HCT116 (cell line): ENCODE data around the gene IRS1. TPM values are rescaled to one million over a fixed set of nuclear protein-coding genes. Genes with fewer than 3 reads are reported as not detected.

ENCODE experiments used
- ATAC-seq: fragments of 200-7000 bp; cut with Tn5 transposase; 2 replicates; pipeline ENCODE4 v1.9.1; 2020; ENCODE audit warnings: mild to moderate bottlenecking, moderate library complexity
- Bru-seq: library from RNA; stranded (reverse); fragments of 400-500 nt; gene quantifications from one replicate; lab custom pipeline; 2021; lab: Mats Ljungman, UMichigan
- BruChase-seq, 2 experiments: library from RNA; stranded (reverse); fragments of 400-500 nt; gene quantifications; one replicate each; lab custom pipeline; 2021; lab: Mats Ljungman, UMichigan
- BruUV-seq: library from RNA; stranded (reverse); fragments of 400-500 nt; replicated peaks from 2 replicates; lab custom pipeline; 2021; lab: Mats Ljungman, UMichigan
- CTCF ChIA-PET: fragments of 300-600 bp; sonication (Branson Sonifier 250); formaldehyde crosslinking; loops from one replicate; lab custom pipeline; 2021; ENCODE audit warnings: antibody characterized with exemption; lab: Charles Lee
- POLR2A ChIA-PET: fragments of 300-600, 350-600 bp; sonication (Branson Sonifier 250); formaldehyde crosslinking; loops from one replicate; lab custom pipeline; 2021; ENCODE audit warnings: antibody characterized with exemption; lab: Charles Lee
- RAD21 ChIA-PET, 2 experiments: fragments of 300-600 bp; sonication (Branson Sonifier 250); formaldehyde crosslinking; loops; one replicate each; lab custom pipeline; 2023; ENCODE audit warnings: low total read pairs in 2 of 2; ENCODE audit not compliant: uncharacterized antibody in 2 of 2, unreplicated experiment in 2 of 2, low non-redundant PET in 1 of 2; lab: Charles Lee
- DNase-seq: peaks from one replicate; pipeline ENCODE4 v3.0.0-alpha.2; 2010; ENCODE audit warnings: low read depth, low spot score
- H2AFZ ChIP-seq: fragments of 200-600 bp; shearing (Covaris generic), sonication (generic); 2 replicates; pipeline ENCODE4 v1.6.1; 2017; ENCODE audit warnings: low read depth, mixed run types, mixed read lengths, antibody characterized with exemption, low read length; ENCODE audit not compliant: poor library complexity, severe bottlenecking
- H3K27ac ChIP-seq: 2 replicates; pipeline ENCODE4 v1.5.1; 2012; ENCODE audit warnings: low read depth, low read length
- H3K27me3 ChIP-seq: fragments of 200-600 bp; sonication (generic); 2 replicates; pipeline ENCODE4 v1.6.1; 2016; ENCODE audit warnings: mixed run types, low read length, mixed read lengths; ENCODE audit not compliant: insufficient read depth
- H3K36me3 ChIP-seq, 2 experiments: fragments of 200-500 bp in 1 of 2; fragments of 200-600 bp in 1 of 2; sonication (Bioruptor generic) in 1 of 2; sonication (generic) in 1 of 2; 2 replicates each; pipeline versions ENCODE4 v1.5.1 to v1.6.1; 2014 to 2016; ENCODE audit warnings: low read length in 2 of 2, inconsistent platforms in 1 of 2, mixed read lengths in 1 of 2, mixed run types in 1 of 2; ENCODE audit not compliant: insufficient read depth in 2 of 2, control insufficient read depth in 1 of 2
- H3K4me1 ChIP-seq, 2 experiments: fragments of 200-600 bp in 1 of 2; sonication (generic) in 1 of 2; 2 replicates each; pipeline versions ENCODE4 v1.5.1 to v1.6.1; 2012 to 2017; ENCODE audit warnings: low read length in 2 of 2, inconsistent platforms in 1 of 2, mild to moderate bottlenecking in 1 of 2, mixed read lengths in 1 of 2, mixed run types in 1 of 2, moderate library complexity in 1 of 2; ENCODE audit not compliant: insufficient read depth in 2 of 2, control insufficient read depth in 1 of 2
- H3K4me2 ChIP-seq: fragments of 200-600 bp; sonication (generic); 2 replicates; pipeline ENCODE4 v1.6.1; 2017; ENCODE audit warnings: mixed run types, low read length, mixed read lengths
- H3K4me3 ChIP-seq, 2 experiments: fragments of 200-600 bp in 1 of 2; sonication (generic) in 1 of 2; replicated peaks in 1 of 2; 2 replicates each; pipeline ENCODE4 v1.5.1; 2011 to 2016; ENCODE audit warnings: low read length in 2 of 2, control low read depth in 1 of 2, low read depth in 1 of 2, mild to moderate bottlenecking in 1 of 2, mixed read lengths in 1 of 2, mixed run types in 1 of 2
- H3K79me2 ChIP-seq: fragments of 200-600 bp; sonication (generic); 2 replicates; pipeline ENCODE4 v1.6.1; 2017; ENCODE audit warnings: mild to moderate bottlenecking, mixed run types, low read length, moderate library complexity, mixed read lengths; ENCODE audit not compliant: insufficient read depth
- H3K9ac ChIP-seq: fragments of 200-600 bp; sonication (generic); 2 replicates; pipeline ENCODE4 v1.6.1; 2016; ENCODE audit warnings: low read length, mixed read lengths
- H3K9me2 ChIP-seq: fragments of 200-600 bp; sonication (generic), shearing (Covaris generic); 2 replicates; pipeline ENCODE4 v1.6.1; 2017; ENCODE audit warnings: mixed run types, mild to moderate bottlenecking, moderate library complexity; ENCODE audit not compliant: insufficient read depth
- H3K9me3 ChIP-seq, 2 experiments: fragments of 200-500 bp in 1 of 2; fragments of 200-600 bp in 1 of 2; sonication (Bioruptor generic) in 1 of 2; sonication (generic) in 1 of 2; 2 replicates each; pipeline ENCODE4 v1.6.1; 2014 to 2017; ENCODE audit warnings: low read length in 2 of 2, mixed read lengths in 2 of 2, inconsistent platforms in 1 of 2, low read depth in 1 of 2, mild to moderate bottlenecking in 1 of 2, mixed run types in 1 of 2, moderate library complexity in 1 of 2; ENCODE audit not compliant: control insufficient read depth in 1 of 2, insufficient read depth in 1 of 2
- H4K20me1 ChIP-seq: fragments of 200-600 bp; sonication (generic), shearing (Covaris generic); 2 replicates; pipeline ENCODE4 v1.6.1; 2017; ENCODE audit warnings: mixed run types, mild to moderate bottlenecking, moderate library complexity; ENCODE audit not compliant: insufficient read depth
- ELF1 ChIP-seq: IDR thresholded peaks from 2 replicates; pipeline ENCODE4 v1.6.1; 2012; ENCODE audit warnings: low read depth, borderline replicate concordance
- EZH2phosphoT487 ChIP-seq: fragments of 200-600 bp; IDR thresholded peaks from 2 replicates; pipeline ENCODE4 v1.6.1; 2018; ENCODE audit warnings: antibody characterized with exemption, borderline replicate concordance
- POLR2AphosphoS5 ChIP-seq: IDR thresholded peaks from 2 replicates; pipeline ENCODE4 v1.6.1; 2011; ENCODE audit warnings: mild to moderate bottlenecking, low read depth, low read length, moderate library complexity
- RAD21 ChIP-seq: IDR thresholded peaks from 2 replicates; pipeline ENCODE4 v1.6.1; 2012; ENCODE audit warnings: low read depth, mild to moderate bottlenecking
- intact Hi-C: fragments of 100-400 bp; cut with micrococcal nuclease; formaldehyde crosslinking; loops from 2 replicates; pipeline ENCODE4 v1.10.0; 2022
- long read RNA-seq: library from polyadenylated mRNA; unstranded; transcript quantifications from one replicate; pipeline ENCODE4 v2.0.0, GENCODE V29; 2021; ENCODE audit not compliant: unreplicated experiment
- polyA plus RNA-seq: library from polyadenylated mRNA; unstranded; fragments of >200 nt; gene quantifications from 2 replicates; pipeline ENCODE4 v1.2.1, GENCODE V29; 2012; ENCODE audit warnings: missing spikeins
- total RNA-seq: library from RNA; stranded (reverse); gene quantifications from one replicate; pipeline ENCODE4 v1.2.1, GENCODE V29; 2021; ENCODE audit not compliant: unreplicated experiment
- TF ChIP-seq, protein P1 (sequence below): IDR thresholded peaks from 2 replicates; pipeline ENCODE4 v1.6.1; 2012
- TF ChIP-seq, protein P2 (sequence below), 3 experiments: fragments of 200-600 bp in 1 of 3; sonication (generic) in 1 of 3; IDR thresholded peaks in 2 of 3; conservative IDR thresholded peaks in 1 of 3; 2 replicates each; pipeline ENCODE4 v1.5.1; 2012 to 2017; ENCODE audit warnings: low read depth in 2 of 3, low read length in 2 of 3, antibody characterized with exemption in 1 of 3, borderline replicate concordance in 1 of 3, control low read depth in 1 of 3, mild to moderate bottlenecking in 1 of 3, mixed read lengths in 1 of 3, mixed run types in 1 of 3, moderate library complexity in 1 of 3; ENCODE audit not compliant: insufficient read depth in 1 of 3

IRS1 gene, protein sequence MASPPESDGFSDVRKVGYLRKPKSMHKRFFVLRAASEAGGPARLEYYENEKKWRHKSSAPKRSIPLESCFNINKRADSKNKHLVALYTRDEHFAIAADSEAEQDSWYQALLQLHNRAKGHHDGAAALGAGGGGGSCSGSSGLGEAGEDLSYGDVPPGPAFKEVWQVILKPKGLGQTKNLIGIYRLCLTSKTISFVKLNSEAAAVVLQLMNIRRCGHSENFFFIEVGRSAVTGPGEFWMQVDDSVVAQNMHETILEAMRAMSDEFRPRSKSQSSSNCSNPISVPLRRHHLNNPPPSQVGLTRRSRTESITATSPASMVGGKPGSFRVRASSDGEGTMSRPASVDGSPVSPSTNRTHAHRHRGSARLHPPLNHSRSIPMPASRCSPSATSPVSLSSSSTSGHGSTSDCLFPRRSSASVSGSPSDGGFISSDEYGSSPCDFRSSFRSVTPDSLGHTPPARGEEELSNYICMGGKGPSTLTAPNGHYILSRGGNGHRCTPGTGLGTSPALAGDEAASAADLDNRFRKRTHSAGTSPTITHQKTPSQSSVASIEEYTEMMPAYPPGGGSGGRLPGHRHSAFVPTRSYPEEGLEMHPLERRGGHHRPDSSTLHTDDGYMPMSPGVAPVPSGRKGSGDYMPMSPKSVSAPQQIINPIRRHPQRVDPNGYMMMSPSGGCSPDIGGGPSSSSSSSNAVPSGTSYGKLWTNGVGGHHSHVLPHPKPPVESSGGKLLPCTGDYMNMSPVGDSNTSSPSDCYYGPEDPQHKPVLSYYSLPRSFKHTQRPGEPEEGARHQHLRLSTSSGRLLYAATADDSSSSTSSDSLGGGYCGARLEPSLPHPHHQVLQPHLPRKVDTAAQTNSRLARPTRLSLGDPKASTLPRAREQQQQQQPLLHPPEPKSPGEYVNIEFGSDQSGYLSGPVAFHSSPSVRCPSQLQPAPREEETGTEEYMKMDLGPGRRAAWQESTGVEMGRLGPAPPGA (N-terminal part only)
- 88.8 TPM for total RNA-seq
- polyA plus RNA-seq = 39.4 and 44.1 TPM in 2 replicates
- Bru-seq, nascent RNA = percentile 95 among the genes with signal in this experiment
- BruChase-seq, experiment 1, labeled RNA remaining after a 6-hour chase = percentile 88 among the genes with signal in this experiment
- BruChase-seq, experiment 2, labeled RNA remaining after a 2-hour chase = percentile 95 among the genes with signal in this experiment
- long read RNA-seq, full-length matches to known transcripts = 81 of 134 reads
- long read RNA-seq, partial matches to known transcripts = 3 of 134 reads
- long read RNA-seq, other reads (novel, unspliced or antisense) = 50 of 134 reads

DNA sequence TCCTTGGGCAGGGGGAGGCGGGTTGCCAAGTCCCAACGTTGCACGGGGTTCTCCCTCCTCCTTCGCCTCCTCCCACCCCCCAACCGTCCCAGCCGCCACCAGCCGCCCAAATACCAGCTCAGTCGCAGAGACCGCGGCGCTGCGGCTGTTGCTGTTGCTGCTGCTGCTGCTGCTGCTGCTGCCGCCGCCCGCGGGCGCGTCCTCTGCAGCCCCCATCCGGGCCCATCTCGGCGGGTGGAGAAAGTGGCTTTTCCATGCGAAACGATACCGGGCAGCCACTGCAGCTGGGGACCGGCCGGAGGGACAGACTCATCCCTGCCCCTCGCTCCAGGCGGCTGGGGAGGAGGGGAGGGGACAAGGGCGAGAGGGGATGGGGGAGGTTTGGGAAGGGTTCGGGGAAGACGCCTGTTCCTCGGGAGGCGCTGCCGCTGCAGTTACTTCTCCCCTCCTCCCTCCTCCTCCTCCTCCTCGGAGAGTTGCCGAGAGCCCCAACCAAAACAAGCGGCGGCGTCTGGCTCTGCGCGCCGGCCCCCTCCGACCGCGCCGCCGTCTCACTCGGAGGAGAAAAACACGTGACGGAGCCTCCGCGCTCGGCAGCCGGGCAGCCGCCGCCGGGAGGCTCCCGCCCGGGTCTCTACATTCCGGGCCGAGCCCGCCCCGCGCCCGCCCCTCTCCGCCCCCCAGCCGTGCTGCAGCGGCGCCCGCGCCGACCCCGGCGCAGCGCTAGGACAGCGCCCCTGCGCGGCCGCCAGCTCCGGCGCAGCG lies at the start of gene IRS1:
Gene IRS1 (minus strand): TSS at position 610 of the 765 bp plus-strand sequence. CDS start 1,082 bp downstream, outside the sequence.
- no peaks in the 10 kb centered on the region for H3K9me2 ChIP-seq
- ChIA-PET CTCF (interaction anchor here (0.6 to 3.5 kb wide), 8 partner anchors 38 to 1281 kb away, joined by 3 to 12 read pairs (median 4); no protein-coding TSS in a partner anchor), RAD21 (interaction anchor here (1.1 to 2.1 kb wide), 3 partner anchors 146 to 1130 kb away, joined by 3 to 8 read pairs (median 3); no protein-coding TSS in a partner anchor), POLR2A (interaction anchor here (0.8 to 2.1 kb wide), 4 partner anchors 118 to 188 kb away, joined by 3 to 10 read pairs (median 6); no protein-coding TSS in a partner anchor)
- peak within 1 kb of the TSS; percentile 88 for H3K27ac ChIP-seq
- no peaks in the 10 kb centered on the region for H3K27me3 ChIP-seq
- peaks cover 31 to 89% of the 10 kb centered on the region in 2 experiments; a peak in 3 of 4 replicates for H3K4me1 ChIP-seq
- peaks cover 0 to 43% of the 10 kb centered on the region in 2 experiments; a peak in 1 of 4 replicates for H3K36me3 ChIP-seq
- H3K4me2 ChIP-seq = peak within 1 kb of the TSS; percentile 95
- peak within 1 kb of the TSS; percentile 87 for H3K9ac ChIP-seq
- ATAC-seq = peak; percentile 71
- peaks cover 60% of the 10 kb centered on the region for H3K79me2 ChIP-seq
- H3K4me3 ChIP-seq = peak within 1 kb of the TSS; percentile 55 to 71
- TF ChIP-seq, protein P1, sequence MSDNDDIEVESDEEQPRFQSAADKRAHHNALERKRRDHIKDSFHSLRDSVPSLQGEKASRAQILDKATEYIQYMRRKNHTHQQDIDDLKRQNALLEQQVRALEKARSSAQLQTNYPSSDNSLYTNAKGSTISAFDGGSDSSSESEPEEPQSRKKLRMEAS = no peak
- TF ChIP-seq, protein P2, sequence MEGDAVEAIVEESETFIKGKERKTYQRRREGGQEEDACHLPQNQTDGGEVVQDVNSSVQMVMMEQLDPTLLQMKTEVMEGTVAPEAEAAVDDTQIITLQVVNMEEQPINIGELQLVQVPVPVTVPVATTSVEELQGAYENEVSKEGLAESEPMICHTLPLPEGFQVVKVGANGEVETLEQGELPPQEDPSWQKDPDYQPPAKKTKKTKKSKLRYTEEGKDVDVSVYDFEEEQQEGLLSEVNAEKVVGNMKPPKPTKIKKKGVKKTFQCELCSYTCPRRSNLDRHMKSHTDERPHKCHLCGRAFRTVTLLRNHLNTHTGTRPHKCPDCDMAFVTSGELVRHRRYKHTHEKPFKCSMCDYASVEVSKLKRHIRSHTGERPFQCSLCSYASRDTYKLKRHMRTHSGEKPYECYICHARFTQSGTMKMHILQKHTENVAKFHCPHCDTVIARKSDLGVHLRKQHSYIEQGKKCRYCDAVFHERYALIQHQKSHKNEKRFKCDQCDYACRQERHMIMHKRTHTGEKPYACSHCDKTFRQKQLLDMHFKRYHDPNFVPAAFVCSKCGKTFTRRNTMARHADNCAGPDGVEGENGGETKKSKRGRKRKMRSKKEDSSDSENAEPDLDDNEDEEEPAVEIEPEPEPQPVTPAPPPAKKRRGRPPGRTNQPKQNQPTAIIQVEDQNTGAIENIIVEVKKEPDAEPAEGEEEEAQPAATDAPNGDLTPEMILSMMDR (IDR thresholded peaks at IDR 0.05 in 2 of 3, conservative IDR thresholded peaks at IDR 0.05 in 1 of 3; ENCODE audit: borderline replicate concordance in 1 of 3, insufficient read depth in 1 of 3, low read depth in 2 of 3, low read length in 2 of 3) = peak in 1 of 3 experiments; percentile 26; a peak in 3 of 6 replicates
- no peak for TF ChIP-seq RAD21
- TF ChIP-seq ELF1 = no peak
- TF ChIP-seq EZH2phosphoT487 = no peak
- 0 out of 2 replicates have a peak, but pooled peaks have one; percentile 9 for TF ChIP-seq POLR2AphosphoS5
- TF ChIP-seq, all 23 proteins: peak for 2
- intact Hi-C loops = no loop called here
- BruUV-seq = TSS peak; percentile 28
- no peak within 1 kb of the TSS for H2AFZ ChIP-seq
- H4K20me1 ChIP-seq = no peaks in the 10 kb centered on the region
- DNase-seq = peak; percentile 32
- H3K9me3 ChIP-seq = peaks cover 0 to 22% of the 10 kb centered on the region in 2 experiments; a peak in 1 of 4 replicates
